GM21723 (cell line): ENCODE measurements around the gene ANOS1.
"Not testable (repeated sequence)": the region's sequence is repeated elsewhere in the genome, so short reads cannot be mapped to it uniquely, and the experiment has no call there.

Experiments
- ATAC-seq: cut with Tn5 transposase; IDR thresholded peaks from one replicate; pipeline ENCODE4 v1.9.1; 2021; ENCODE audit warnings: mild to moderate bottlenecking, moderate library complexity; ENCODE audit not compliant: unreplicated experiment

The ANOS1 gene

DNA sequence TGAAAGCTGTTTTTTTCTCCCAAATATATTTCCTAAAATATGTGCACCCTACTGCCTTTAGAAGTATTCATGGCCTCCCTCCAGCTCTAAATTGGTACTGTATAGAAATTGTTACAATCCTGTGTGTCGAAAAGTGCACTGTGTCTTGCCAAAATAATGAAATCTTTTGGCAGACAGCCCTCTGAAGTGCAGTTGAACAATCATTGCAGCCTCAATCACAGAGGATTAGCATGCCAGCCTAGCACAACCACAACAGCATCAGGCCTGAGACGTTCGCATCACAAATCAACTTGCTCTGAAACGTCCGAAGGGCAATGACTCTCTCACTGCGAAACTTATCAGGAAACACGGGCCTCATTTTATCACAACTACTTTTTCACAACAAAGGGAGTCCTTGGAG lies 99.0 kb downstream of the ANOS1 start:
- ATAC-seq = no peak

DNA sequence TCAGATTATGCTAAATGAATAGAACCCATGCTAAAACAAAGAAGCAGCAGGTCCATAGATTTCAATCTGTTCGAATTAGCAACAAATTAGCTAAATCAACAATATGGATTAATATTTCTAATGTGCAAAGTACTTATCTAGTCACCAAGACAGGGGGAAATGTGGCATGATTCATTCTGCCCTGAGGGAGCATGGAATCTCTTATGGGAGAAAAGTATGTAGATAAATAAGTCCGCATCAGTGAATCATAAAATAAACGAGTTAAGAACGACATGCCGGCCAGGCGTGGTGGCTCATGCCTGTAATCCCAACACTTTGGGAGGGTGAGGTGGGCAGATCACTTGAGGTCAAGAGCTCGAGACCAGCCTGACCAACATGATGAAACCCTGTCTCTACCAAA lies 102.1 kb downstream of the ANOS1 start:
- ATAC-seq = no peak

- no peak for ATAC-seq
Observed at GRCh38 chrX:8627796-8628195, 104.1 kb downstream of the ANOS1 start.

DNA sequence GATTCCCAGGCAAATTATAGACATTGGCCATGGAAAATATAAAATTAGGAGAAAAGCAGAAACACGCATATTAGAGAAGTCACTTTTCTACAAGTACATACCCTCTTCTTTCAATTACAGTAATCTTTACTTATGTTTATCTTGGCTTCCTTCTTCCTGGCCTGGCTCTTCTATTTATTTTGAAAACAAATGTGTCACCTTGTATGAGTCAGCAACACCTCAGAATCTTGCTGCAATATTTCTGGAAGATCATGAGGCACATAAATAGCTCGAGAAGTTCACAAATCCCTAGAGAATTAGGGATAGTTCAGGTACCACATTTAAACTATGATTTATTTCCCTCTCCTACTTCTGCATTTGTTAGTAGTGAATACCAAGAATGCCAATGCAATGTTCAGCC lies 124.6 kb downstream of the ANOS1 start:
- no peak for ATAC-seq

- ATAC-seq = no peak
Observed at GRCh38 chrX:8604131-8604530, 127.8 kb downstream of the ANOS1 start.

DNA sequence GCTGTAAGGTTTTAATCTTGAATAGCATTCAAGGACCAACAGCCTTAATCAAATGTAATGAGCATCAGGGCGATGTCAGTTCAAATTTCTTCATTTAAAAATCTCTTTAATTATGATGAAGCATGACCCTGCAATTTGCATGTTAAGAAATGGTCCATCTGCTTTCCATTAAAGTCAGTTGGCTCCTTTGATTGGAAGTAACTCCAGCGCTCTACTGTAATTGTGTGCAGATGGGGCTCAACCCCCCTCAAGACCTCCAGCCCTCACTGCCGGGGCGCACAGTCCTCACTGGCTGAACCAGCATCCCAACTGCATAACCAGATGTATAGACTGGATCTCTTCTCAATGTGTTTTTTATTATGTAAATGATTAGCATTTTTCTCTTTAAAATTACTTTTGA lies 140.4 kb downstream of the ANOS1 start:
- no peak for ATAC-seq

DNA sequence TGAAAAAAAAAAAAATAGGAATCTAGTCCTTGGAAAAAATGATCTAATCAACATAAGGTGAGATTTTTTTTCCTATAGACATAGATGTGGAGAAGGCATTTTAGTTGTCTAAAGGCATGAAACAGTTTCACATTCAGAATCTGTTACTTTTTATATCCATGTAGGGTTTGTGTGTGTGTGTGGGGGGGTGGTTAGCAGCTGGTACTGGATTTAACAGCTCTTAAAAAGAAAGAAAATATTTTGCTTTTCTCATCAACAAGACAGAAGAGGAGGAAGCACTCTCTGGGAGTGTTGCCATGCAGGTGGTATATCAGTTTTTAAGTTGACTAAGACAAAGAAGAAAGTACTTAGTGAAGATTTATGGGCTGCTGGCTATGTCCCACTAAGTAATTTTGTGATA lies 145.0 kb downstream of the ANOS1 start:
- no peak for ATAC-seq

DNA sequence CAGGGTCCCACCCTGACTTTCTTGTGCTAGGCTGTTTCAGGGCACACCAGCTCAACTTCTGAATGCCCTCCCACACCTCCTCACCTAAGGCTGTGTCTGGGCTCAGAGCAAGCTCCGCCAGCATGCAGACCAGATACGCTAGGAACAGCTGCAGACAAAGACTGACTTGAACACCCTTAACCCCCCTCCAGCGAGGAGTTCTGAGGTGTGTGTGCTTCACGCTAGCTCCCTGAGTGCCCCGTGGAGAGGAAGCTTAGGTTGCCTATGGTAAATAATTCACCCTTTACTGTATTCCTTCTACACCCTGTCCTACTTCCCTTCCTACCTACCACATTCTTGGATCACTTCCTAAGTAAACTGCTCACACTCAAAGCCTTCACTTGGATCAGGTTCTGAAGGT lies 152.3 kb downstream of the ANOS1 start:
- ATAC-seq = no peak

GRCh38 chrX:8576821-8577220 lies 155.1 kb downstream of the ANOS1 start:
- ATAC-seq = no peak

DNA sequence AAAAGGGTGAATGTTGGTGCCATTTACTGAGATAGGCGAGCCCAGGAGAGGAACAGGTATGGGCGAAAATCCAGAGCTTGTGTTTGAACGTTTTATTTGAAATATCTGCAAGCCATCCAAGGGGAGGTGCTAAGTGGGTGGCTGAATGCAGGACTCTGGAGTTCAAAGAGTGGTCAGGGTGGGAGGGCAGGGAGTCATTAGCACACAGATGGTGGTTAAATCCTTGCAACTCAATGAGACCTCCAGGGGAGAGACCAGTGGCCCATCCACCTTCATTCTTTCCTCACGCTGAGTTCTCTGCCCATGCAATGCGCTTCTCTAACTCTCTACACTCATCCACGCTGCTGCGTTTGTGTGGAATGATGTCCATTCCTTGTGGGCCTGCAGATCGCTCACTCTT lies 166.2 kb downstream of the ANOS1 start:
- no peak for ATAC-seq

GRCh38 chrX:8548446-8548845 lies 183.5 kb downstream of the ANOS1 start:
- no peak for ATAC-seq

GRCh38 chrX:8546715-8547114 lies 185.2 kb downstream of the ANOS1 start:
- no peak for ATAC-seq

DNA sequence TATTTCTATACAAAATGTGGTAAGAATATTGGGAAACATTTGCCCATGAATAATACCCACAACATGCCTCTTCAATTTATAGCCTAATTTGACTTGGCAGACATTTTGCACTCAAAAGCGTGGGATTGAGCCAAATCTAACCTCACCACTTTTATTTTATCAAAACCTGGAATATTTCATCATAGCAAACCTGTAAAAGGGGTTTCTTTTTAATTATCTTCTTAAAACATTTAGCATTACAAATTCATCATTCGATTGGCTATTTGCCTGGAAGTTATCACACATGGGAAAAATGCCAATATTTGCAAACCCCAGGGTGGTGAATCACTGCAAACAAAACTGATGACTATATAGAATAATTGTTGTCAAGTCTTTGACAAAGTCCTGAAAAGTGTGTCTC lies 211.1 kb downstream of the ANOS1 start:
- no peak for ATAC-seq

GRCh38 chrX:8520178-8520577 lies 211.8 kb downstream of the ANOS1 start:
- ATAC-seq = no peak

GRCh38 chrX:8504451-8504850 lies 227.5 kb downstream of the ANOS1 start:
- no peak for ATAC-seq

DNA sequence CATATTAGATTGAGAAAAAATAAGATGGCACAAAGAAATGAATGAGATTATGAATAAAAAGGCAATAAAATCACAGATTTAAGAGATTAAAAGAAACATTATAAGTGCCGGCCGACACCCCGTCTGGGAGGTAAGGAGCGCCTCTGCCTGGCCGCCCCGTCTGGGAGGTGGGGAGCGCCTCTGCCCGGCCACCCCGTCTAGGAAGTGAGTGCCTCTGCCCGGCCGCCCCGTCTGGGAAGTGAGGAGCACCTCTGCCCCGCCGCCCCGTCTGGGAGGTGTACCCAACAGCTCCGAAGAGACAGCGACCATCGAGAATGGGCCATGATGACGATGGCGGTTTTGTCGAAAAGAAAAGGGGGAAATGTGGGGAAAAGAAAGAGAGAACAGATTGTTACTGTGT lies 229.8 kb downstream of the ANOS1 start:
- ATAC-seq = not testable (repeated sequence)

GRCh38 chrX:8500203-8500602 lies 231.7 kb downstream of the ANOS1 start:
- no peak for ATAC-seq

DNA sequence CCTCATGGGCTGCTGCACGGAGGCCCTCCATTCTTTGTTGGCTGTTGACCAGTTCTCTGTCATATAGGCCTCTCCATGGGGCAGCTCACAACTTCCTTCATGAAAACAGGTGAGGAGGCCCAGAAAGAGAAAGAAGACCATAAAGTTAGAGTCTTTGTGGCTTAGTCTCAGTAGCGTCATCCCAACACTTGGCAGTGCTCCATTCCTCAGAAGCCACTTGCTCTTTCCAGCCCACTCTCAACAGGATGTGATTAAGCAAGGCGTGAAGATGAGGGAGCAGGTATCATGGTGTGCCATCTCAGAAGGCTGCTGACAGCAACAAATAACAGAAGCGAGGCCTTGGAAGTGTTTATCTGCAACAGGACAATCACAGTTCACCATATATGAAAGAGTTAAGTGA lies 236.9 kb downstream of the ANOS1 start:
- ATAC-seq = not testable (repeated sequence)

- ATAC-seq = no peak
Observed at GRCh38 chrX:8484360-8484949, 247.5 kb downstream of the ANOS1 start.
